PFSK-1 (cell line): ENCODE measurements around the gene ACSF3.

Source experiments
- FOXP2 ChIP-seq: optimal IDR thresholded peaks from 2 replicates; pipeline ENCODE3; 2011; ENCODE audit warnings: borderline replicate concordance, control low read depth, inconsistent platforms; ENCODE audit not compliant: insufficient read depth; ENCODE audit errors: extremely low read length, extremely low read depth
- POLR2AphosphoS5 ChIP-seq: IDR thresholded peaks from 2 replicates; pipeline ENCODE4 v1.6.1; 2012; ENCODE audit warnings: low read depth, mild to moderate bottlenecking, control low read depth, low read length, moderate library complexity
- REST ChIP-seq, 2 experiments: IDR thresholded peaks; 2 replicates each; pipeline versions ENCODE4 v1.6.1 to v1.8.0; 2011 to 2012; ENCODE audit warnings: low read depth in 2 of 2, low read length in 2 of 2, control low read depth in 1 of 2, inconsistent platforms in 1 of 2, mild to moderate bottlenecking in 1 of 2, moderate library complexity in 1 of 2; ENCODE audit not compliant: insufficient read depth in 1 of 2
- SIN3A ChIP-seq: IDR thresholded peaks from 2 replicates; pipeline ENCODE4 v1.6.1; 2012; ENCODE audit warnings: mild to moderate bottlenecking, low read length, moderate library complexity, borderline replicate concordance; ENCODE audit not compliant: insufficient read depth
- TAF1 ChIP-seq: IDR thresholded peaks from 2 replicates; pipeline ENCODE4 v1.6.1; 2012; ENCODE audit warnings: low read length, control low read depth, borderline replicate concordance; ENCODE audit not compliant: insufficient read depth

ACSF3 gene

GRCh38 chr16:89123001-89123830 lies 29.6 kb downstream of the ACSF3 start:
- TF ChIP-seq POLR2AphosphoS5 (no peak), SIN3A (no peak), REST (IDR thresholded peaks at IDR 0.05; ENCODE audit: insufficient read depth in 1 of 2, low read depth in 2 of 2, low read length in 2 of 2) (no peak), TAF1 (no peak), FOXP2 (no peak)

DNA sequence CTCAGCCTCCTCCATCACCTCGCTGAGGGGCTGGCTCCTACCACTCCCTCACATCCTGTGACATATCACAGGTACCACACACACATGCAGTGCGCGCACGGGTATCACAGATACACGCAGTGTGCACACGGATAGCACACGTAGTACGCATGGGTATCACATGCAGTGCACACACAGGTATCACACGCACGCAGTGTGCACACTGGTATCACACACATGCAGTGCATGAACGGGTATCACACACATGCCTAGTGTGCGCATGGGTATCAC lies 30.1 kb downstream of the ACSF3 start:
- TF ChIP-seq SIN3A (no peak), POLR2AphosphoS5 (no peak), TAF1 (no peak), REST (IDR thresholded peaks at IDR 0.05; ENCODE audit: insufficient read depth in 1 of 2, low read depth in 2 of 2, low read length in 2 of 2) (no peak)

- no peak for TF ChIP-seq SIN3A
- TF ChIP-seq POLR2AphosphoS5, result no peak
- no peak for TF ChIP-seq REST (IDR thresholded peaks at IDR 0.05; ENCODE audit: insufficient read depth in 1 of 2, low read depth in 2 of 2, low read length in 2 of 2)
- no peak for TF ChIP-seq TAF1
- no peak for TF ChIP-seq FOXP2
Measured at GRCh38 chr16:89129378-89129777, 35.7 kb downstream of the ACSF3 start.

DNA sequence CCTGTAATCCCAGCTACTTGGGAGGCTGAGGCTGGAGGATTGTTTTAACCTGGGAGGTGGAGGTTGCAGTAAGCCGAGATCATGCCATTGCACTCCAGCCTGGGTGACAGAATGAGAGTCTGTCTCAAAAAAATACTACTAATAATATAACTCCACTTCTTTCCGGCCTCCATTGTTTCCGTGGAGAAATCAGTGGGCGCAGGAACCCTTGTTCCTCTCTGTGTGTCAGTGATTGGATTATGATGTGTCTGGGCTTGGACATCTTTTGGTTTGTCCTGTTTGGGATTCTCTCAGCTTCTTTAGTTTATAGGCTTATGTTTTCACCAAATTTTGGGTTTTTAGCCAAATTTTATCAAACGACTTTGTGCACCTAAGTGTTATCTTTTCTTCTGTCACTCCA lies 36.8 kb downstream of the ACSF3 start:
- TF ChIP-seq TAF1 (no peak), REST (IDR thresholded peaks at IDR 0.05; ENCODE audit: insufficient read depth in 1 of 2, low read depth in 2 of 2, low read length in 2 of 2) (no peak), POLR2AphosphoS5 (no peak), FOXP2 (no peak), SIN3A (no peak)

DNA sequence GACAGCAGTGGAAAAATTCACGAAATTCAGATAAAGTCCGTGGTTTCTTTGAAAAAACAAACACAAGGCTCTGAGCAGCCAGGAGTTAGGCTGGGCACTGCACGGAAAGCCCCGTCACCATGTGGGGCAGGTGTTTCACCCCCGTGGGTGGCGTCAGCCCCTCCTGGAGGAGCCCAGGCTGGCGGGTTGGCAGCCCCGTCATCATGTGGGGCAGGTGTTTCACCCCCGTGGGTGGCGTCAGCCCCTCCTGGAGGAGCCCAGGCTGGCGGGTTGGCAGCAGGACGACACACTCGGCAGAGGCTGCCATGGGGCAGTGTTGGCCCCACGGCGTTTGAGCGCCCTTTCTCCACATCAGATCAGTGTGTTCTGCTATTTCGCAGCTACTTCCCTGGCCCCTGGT lies 38.1 kb downstream of the ACSF3 start:
- TF ChIP-seq REST (IDR thresholded peaks at IDR 0.05; ENCODE audit: insufficient read depth in 1 of 2, low read depth in 2 of 2, low read length in 2 of 2), result no peak
- no peak for TF ChIP-seq TAF1
- no peak for TF ChIP-seq FOXP2
- no peak for TF ChIP-seq POLR2AphosphoS5
- TF ChIP-seq SIN3A, result no peak
